HEK293 (cell line): ENCODE measurements around the gene IKZF1.

Experiments
- CTCF ChIA-PET: fragments of 350-600 bp; formaldehyde crosslinking; extraction: SDS; loops from one replicate; lab custom pipeline; 2021; ENCODE audit warnings: antibody characterized with exemption; lab: Yijun Ruan, JAX
- POLR2A ChIA-PET: fragments of 300-600 bp; formaldehyde crosslinking; extraction: SDS; loops from one replicate; lab custom pipeline; 2020; ENCODE audit warnings: antibody characterized with exemption, inconsistent platforms; lab: Yijun Ruan, JAX
- H3K27ac ChIP-seq: fragments of 200-500 bp; sonication (Bioruptor generic); 2 replicates; pipeline ENCODE4 v1.5.1; 2014; ENCODE audit warnings: low read depth, low read length, control low read depth, inconsistent platforms; ENCODE audit errors: extremely low read depth
- H3K36me3 ChIP-seq, 2 experiments: fragments of 200-500 bp in 1 of 2; sonication (Bioruptor generic) in 1 of 2; 1 replicate in 1 of 2; 2 replicates in 1 of 2; pipeline ENCODE4 v1.5.1; 2014 to 2017; ENCODE audit warnings: inconsistent platforms in 2 of 2, low read length in 2 of 2; ENCODE audit not compliant: control insufficient read depth in 2 of 2, insufficient read depth in 1 of 2
- H3K4me1 ChIP-seq: fragments of 200-500 bp; sonication (Bioruptor generic); 2 replicates; pipeline ENCODE4 v1.5.1; 2014; ENCODE audit warnings: mild to moderate bottlenecking, low read length, inconsistent platforms; ENCODE audit not compliant: control insufficient read depth, insufficient read depth
- H3K4me3 ChIP-seq: 2 replicates; pipeline ENCODE4 v1.5.1; 2011; ENCODE audit warnings: low read depth, mild to moderate bottlenecking, control low read depth, low read length, moderate library complexity
- H3K9me3 ChIP-seq: fragments of 200-500 bp; sonication (Bioruptor generic); 2 replicates; pipeline ENCODE4 v1.5.1; 2014; ENCODE audit warnings: low read depth, low read length, inconsistent platforms; ENCODE audit not compliant: control insufficient read depth, insufficient read depth
- HOXA7 ChIP-seq: sonication (generic); formaldehyde crosslinking; IDR thresholded peaks from 2 replicates; pipeline ENCODE4 v1.8.1; 2022; ENCODE audit warnings: missing genetic modification reagents, borderline replicate concordance
- HOXC10 ChIP-seq: sonication (generic); formaldehyde crosslinking; IDR thresholded peaks from 2 replicates; pipeline ENCODE4 v1.8.1; 2023; ENCODE audit warnings: mild to moderate bottlenecking, missing genetic modification reagents
- PRDM1 ChIP-seq: fragments of 450-650 bp; formaldehyde crosslinking; IDR thresholded peaks from 2 replicates; pipeline ENCODE4; 2016; ENCODE audit warnings: missing biosample characterization, missing genetic modification characterization
- ZBTB20 ChIP-seq: fragments of 450-650 bp; formaldehyde crosslinking; IDR thresholded peaks from 2 replicates; pipeline ENCODE4 v1.5.1; 2016; ENCODE audit warnings: missing biosample characterization, missing genetic modification characterization
- ZBTB7A ChIP-seq: fragments of 450-650 bp; formaldehyde crosslinking; IDR thresholded peaks from 2 replicates; pipeline ENCODE4 v1.5.1; 2016; ENCODE audit warnings: low read depth, missing biosample characterization, missing genetic modification characterization
- ZEB2 ChIP-seq: fragments of 450-650 bp; formaldehyde crosslinking; IDR thresholded peaks from 2 replicates; pipeline ENCODE4 v1.5.1; 2016; ENCODE audit warnings: missing biosample characterization, missing genetic modification characterization
- ZFHX2 ChIP-seq: fragments of 450-650 bp; formaldehyde crosslinking; conservative IDR thresholded peaks from 2 replicates; pipeline ENCODE4 v1.5.1; 2016; ENCODE audit warnings: missing biosample characterization, missing genetic modification characterization
- ZFP69B ChIP-seq: fragments of 450-650 bp; formaldehyde crosslinking; IDR thresholded peaks from 2 replicates; pipeline ENCODE4 v1.5.1; 2016; ENCODE audit warnings: missing biosample characterization, missing genetic modification characterization
- ZNF223 ChIP-seq: fragments of 450-650 bp; formaldehyde crosslinking; IDR thresholded peaks from 2 replicates; pipeline ENCODE4 v1.5.1; 2016; ENCODE audit warnings: missing biosample characterization, missing genetic modification characterization
- ZNF280D ChIP-seq: fragments of 450-650 bp; formaldehyde crosslinking; IDR thresholded peaks from 2 replicates; pipeline ENCODE4 v1.5.1; 2016; ENCODE audit warnings: missing biosample characterization, missing genetic modification characterization
- ZNF335 ChIP-seq: fragments of 450-650 bp; formaldehyde crosslinking; conservative IDR thresholded peaks from 2 replicates; pipeline ENCODE4 v1.5.1; 2016; ENCODE audit warnings: missing biosample characterization, missing genetic modification characterization
- ZNF404 ChIP-seq: fragments of 450-650 bp; formaldehyde crosslinking; IDR thresholded peaks from 2 replicates; pipeline ENCODE4 v1.5.1; 2017; ENCODE audit warnings: missing biosample characterization, missing genetic modification characterization
- ZNF433 ChIP-seq: fragments of 450-650 bp; formaldehyde crosslinking; IDR thresholded peaks from 2 replicates; pipeline ENCODE4 v1.5.1; 2016; ENCODE audit warnings: missing biosample characterization, missing genetic modification characterization, low read depth
- ZNF518A ChIP-seq: fragments of 450-650 bp; formaldehyde crosslinking; conservative IDR thresholded peaks from 2 replicates; pipeline ENCODE4 v1.5.1; 2016; ENCODE audit warnings: low read depth, missing biosample characterization, missing genetic modification characterization
- ZNF529 ChIP-seq: fragments of 450-650 bp; formaldehyde crosslinking; IDR thresholded peaks from 2 replicates; pipeline ENCODE4 v1.5.1; 2017; ENCODE audit warnings: missing genetic modification characterization, missing biosample characterization; ENCODE audit not compliant: insufficient replicate concordance
- ZNF623 ChIP-seq: fragments of 450-650 bp; formaldehyde crosslinking; IDR thresholded peaks from 2 replicates; pipeline ENCODE4 v1.5.1; 2016; ENCODE audit warnings: missing biosample characterization, missing genetic modification characterization
- ZNF670 ChIP-seq: fragments of 450-650 bp; formaldehyde crosslinking; IDR thresholded peaks from 2 replicates; pipeline ENCODE4 v1.5.1; 2016; ENCODE audit warnings: missing biosample characterization, missing genetic modification characterization, low read depth
- ZNF791 ChIP-seq: fragments of 450-650 bp; formaldehyde crosslinking; IDR thresholded peaks from 2 replicates; pipeline ENCODE4 v1.5.1; 2016; ENCODE audit warnings: missing biosample characterization, missing genetic modification characterization
- ZSCAN5A ChIP-seq: fragments of 450-650 bp; formaldehyde crosslinking; IDR thresholded peaks from 2 replicates; pipeline ENCODE4 v1.5.1; 2016; ENCODE audit warnings: missing biosample characterization, missing genetic modification characterization

The IKZF1 gene

DNA sequence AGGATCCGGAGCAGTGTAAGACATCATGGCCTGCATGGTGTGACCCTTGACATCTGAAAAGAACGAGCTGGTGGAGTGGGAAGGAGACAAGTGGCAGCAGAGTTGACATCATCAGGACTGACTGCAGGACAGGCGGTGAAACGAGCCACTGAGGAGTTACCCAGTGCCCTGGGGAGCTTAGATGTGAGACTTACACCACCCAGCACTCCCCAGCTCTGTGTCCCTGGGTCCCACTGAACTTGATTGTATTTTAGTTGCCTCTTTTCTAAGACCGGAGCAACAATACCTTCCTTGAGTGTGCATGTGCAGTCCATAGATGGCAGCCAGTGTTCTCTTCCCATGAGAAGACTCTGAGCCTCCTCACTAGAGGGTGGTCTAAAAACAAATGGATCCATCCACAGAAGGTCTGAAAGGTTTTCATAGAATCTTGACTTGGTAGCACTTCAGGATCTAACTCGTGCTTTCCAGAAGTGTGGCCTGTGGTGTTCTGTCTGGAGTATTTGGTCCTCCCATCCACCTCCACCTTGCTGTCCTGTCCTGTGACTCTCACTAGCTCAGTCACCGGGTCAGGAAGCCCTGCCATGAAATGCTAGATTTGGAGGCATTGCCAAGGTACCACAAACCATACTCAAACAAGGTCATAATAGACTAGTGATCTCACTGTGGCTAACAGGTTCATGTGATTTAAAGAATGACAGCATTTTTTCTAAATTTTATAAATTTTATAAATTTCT lies 59.0 kb downstream of the IKZF1 start:
- Histone ChIP-seq H3K36me3 (no peaks in the 10 kb centered on the region), H3K27ac (no peak overlapping the region), H3K4me3 (no peak overlapping the region), H3K9me3 (no peaks in the 10 kb centered on the region), H3K4me1 (no peaks in the 10 kb centered on the region)
- ChIA-PET POLR2A (no interaction called here), CTCF (interaction anchor here (0.6 to 1.3 kb wide), 4 partner anchors 17 to 1827 kb away, joined by 3 to 4 read pairs (median 4); no protein-coding TSS in a partner anchor)
- TF ChIP-seq ZNF280D (tag by site-specific recombination) (no peak), ZNF529 (tag by site-specific recombination) (no peak)

DNA sequence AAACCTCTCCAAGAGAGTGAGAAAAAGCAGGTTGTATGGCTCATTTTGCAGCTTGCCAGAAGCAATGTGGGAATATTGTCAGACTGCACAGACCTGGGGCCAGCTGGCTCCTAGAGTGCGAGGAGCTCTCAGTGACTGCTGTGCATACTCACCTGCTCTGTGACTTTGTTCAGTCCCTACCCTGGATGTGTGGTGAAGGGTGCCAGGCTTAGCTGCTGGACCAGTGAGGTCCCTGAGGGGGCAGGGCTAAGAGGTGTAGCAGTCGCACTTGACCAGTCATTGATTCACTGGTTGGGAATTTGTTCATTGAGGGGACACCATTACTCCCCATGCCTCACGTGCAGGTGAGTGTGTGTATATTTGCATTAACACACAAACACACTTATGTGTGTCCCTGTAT lies 60.1 kb downstream of the IKZF1 start:
- Histone ChIP-seq H3K27ac (no peak overlapping the region), H3K4me3 (no peak overlapping the region), H3K36me3 (no peaks in the 10 kb centered on the region)
- ChIA-PET CTCF (interaction anchor here (0.5 to 1.9 kb wide), 3 partner anchors 159 to 222 kb away, joined by 3 to 6 read pairs (median 4); no protein-coding TSS in a partner anchor), POLR2A (no interaction called here)
- TF ChIP-seq ZNF518A (no peak), ZBTB20 (tag by site-specific recombination) (no peak), ZNF791 (tag by site-specific recombination) (no peak), HOXA7 (no peak), ZNF433 (tag by site-specific recombination) (no peak), ZNF335 (no peak), ZFP69B (tag by site-specific recombination) (no peak), ZBTB7A (tag by site-specific recombination) (no peak), ZFHX2 (tag by site-specific recombination) (no peak), ZNF670 (tag by site-specific recombination) (no peak), ZNF623 (tag by site-specific recombination) (no peak), ZSCAN5A (no peak), ZNF223 (tag by site-specific recombination) (no peak), ZNF404 (tag by site-specific recombination) (no peak), ZEB2 (no peak), HOXC10 (CRISPR knock-in tag) (no peak), PRDM1 (tag by site-specific recombination) (no peak)
- TF ChIP-seq, all 188 proteins: peak for 0
- no peaks in the 10 kb centered on the region for H3K4me1 ChIP-seq
- H3K9me3 ChIP-seq = no peaks in the 10 kb centered on the region
